ENCODE results near the gene ZC3H13. TPM values are rescaled to one million over a fixed set of nuclear protein-coding genes. Genes with fewer than 3 reads are reported as not detected.

Gene ZC3H13
- total RNA-seq, 6 experiments from 2014 or later, result 31.8 to 40.1 (median 35.6) TPM

DNA sequence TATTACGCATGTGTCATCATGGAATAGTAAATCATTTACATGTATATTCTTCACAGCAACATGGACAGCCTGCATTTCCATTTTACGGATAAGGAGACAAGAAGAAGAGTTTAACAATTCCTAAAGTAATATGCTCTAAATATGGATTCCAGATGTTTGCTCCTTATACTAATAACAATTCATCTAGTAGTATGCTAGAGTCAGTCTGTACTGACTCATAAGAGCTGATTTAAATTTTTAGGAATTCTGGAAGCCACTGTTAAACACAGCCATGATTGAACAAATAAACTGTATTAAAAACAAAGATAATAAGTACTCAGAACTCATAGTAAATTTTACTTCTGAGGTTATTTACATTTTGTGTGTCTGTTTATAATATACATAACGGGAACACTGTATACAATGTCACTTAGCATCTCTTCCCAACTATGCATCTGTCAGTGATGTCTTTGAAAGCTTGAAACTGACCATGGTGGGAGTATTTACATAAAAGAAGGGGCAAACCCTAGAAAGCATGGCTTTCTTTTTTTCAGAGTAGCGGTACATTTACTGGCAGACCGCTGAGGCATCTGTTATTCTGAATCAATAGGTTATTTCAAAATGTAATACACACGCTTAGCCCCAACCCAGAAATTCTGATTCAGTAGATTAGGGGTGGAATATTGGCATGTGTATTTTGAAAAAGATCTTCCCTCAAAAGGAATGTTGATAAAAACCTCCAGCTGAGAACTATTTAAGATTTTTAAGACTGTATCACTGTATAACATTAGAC lies 12.9 kb downstream of the ZC3H13 start:
- TF ChIP-seq, protein P1, sequence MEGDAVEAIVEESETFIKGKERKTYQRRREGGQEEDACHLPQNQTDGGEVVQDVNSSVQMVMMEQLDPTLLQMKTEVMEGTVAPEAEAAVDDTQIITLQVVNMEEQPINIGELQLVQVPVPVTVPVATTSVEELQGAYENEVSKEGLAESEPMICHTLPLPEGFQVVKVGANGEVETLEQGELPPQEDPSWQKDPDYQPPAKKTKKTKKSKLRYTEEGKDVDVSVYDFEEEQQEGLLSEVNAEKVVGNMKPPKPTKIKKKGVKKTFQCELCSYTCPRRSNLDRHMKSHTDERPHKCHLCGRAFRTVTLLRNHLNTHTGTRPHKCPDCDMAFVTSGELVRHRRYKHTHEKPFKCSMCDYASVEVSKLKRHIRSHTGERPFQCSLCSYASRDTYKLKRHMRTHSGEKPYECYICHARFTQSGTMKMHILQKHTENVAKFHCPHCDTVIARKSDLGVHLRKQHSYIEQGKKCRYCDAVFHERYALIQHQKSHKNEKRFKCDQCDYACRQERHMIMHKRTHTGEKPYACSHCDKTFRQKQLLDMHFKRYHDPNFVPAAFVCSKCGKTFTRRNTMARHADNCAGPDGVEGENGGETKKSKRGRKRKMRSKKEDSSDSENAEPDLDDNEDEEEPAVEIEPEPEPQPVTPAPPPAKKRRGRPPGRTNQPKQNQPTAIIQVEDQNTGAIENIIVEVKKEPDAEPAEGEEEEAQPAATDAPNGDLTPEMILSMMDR (IDR thresholded peaks at IDR 0.05), result no peak
- H3K27ac Mint-ChIP-seq, result no peak overlapping the region; the same call in 1 of the 2 replicates
- peaks cover 29% of the 10 kb centered on the region for H3K4me1 Mint-ChIP-seq (ENCODE audit: low read depth)
- H3K27me3 Mint-ChIP-seq (ENCODE audit: insufficient read depth), result no peaks in the 10 kb centered on the region
- no peak for DNase-seq
- no peaks in the 10 kb centered on the region for H3K9me3 Mint-ChIP-seq
- peaks cover 29% of the 10 kb centered on the region for H3K36me3 Mint-ChIP-seq (ENCODE audit: low read depth)
- H3K4me3 Mint-ChIP-seq, result no peak overlapping the region

DNA sequence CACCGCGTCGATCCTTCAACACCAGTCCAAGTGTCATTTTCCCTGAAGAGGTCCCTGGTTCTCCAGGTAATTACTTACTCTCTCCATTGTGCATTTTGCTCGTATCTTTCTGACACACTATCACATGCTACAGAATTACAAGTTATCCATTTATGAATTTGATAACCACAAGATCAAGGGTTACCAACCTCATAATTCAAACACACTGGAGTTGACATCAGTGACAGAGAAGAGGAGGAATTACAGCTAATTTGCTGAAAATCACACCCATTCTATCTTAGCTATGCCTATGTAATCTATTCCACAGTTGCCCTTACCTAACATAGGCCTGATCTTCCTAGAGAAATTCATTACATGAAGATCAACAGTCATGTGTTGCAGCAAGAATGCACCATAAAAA lies 14.2 kb downstream of the ZC3H13 start:
- Mint-ChIP-seq H3K27ac (no peak overlapping the region), H3K9me3 (no peaks in the 10 kb centered on the region), H3K27me3 (ENCODE audit: insufficient read depth) (no peaks in the 10 kb centered on the region), H3K36me3 (ENCODE audit: low read depth) (peaks cover 33% of the 10 kb centered on the region), H3K4me3 (no peak overlapping the region), H3K4me1 (ENCODE audit: low read depth) (peaks cover 29% of the 10 kb centered on the region)
- TF ChIP-seq, protein P1 (IDR thresholded peaks at IDR 0.05), result no peak
- no peak for DNase-seq

DNA sequence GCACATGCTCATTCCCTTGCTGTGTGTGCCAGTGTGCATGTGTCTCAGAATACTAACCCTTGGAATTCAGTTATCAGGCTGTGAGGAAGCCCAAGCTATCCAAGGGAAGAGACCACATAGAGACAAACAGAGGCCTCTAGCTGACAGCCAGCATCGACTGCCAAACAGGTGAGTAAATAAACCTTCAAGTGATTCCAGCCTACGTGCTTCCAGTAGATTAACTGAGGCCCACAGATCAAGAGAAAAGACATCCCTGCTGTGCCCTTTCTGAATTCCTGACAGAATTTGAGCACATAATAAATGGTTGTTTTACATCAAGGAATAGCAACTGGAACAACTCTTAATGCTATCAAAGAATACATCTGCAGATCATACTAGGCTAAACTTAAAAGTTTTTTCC lies 17.5 kb downstream of the ZC3H13 start:
- peaks cover 43% of the 10 kb centered on the region for H3K36me3 Mint-ChIP-seq (ENCODE audit: low read depth)
- TF ChIP-seq, protein P1 (IDR thresholded peaks at IDR 0.05), result no peak
- DNase-seq, result no peak
- H3K9me3 Mint-ChIP-seq, result peaks cover 13% of the 10 kb centered on the region
- peaks cover 11% of the 10 kb centered on the region for H3K4me1 Mint-ChIP-seq (ENCODE audit: low read depth)
- no peak overlapping the region for H3K4me3 Mint-ChIP-seq
- H3K27me3 Mint-ChIP-seq (ENCODE audit: insufficient read depth), result no peaks in the 10 kb centered on the region
- H3K27ac Mint-ChIP-seq, result no peak overlapping the region

DNA sequence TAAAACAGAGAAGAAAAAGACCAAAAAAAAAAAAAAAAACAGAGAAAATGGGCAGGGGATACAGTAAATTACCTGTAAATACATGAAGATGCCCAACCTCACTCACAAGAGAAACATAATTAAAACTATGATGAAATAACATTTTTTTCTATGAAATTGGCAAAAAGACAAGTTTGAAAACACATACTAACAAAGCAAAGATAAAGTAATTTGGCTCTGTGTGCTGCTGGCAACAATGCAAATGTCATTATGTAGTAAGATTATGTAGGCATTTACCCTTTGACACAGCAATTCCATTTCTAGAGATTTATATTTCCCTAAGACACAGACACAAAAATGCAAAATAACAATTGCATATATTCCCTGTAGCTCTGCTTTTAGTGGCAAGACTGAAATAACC lies 20.2 kb downstream of the ZC3H13 start:
- no peak overlapping the region for H3K27ac Mint-ChIP-seq
- no peaks in the 10 kb centered on the region for H3K4me1 Mint-ChIP-seq (ENCODE audit: low read depth)
- TF ChIP-seq, protein P1 (IDR thresholded peaks at IDR 0.05), result no peak
- H3K36me3 Mint-ChIP-seq (ENCODE audit: low read depth), result peaks cover 50% of the 10 kb centered on the region
- peaks cover 18% of the 10 kb centered on the region for H3K9me3 Mint-ChIP-seq
- no peak overlapping the region for H3K4me3 Mint-ChIP-seq
- no peak for DNase-seq
- no peaks in the 10 kb centered on the region for H3K27me3 Mint-ChIP-seq (ENCODE audit: insufficient read depth)

DNA sequence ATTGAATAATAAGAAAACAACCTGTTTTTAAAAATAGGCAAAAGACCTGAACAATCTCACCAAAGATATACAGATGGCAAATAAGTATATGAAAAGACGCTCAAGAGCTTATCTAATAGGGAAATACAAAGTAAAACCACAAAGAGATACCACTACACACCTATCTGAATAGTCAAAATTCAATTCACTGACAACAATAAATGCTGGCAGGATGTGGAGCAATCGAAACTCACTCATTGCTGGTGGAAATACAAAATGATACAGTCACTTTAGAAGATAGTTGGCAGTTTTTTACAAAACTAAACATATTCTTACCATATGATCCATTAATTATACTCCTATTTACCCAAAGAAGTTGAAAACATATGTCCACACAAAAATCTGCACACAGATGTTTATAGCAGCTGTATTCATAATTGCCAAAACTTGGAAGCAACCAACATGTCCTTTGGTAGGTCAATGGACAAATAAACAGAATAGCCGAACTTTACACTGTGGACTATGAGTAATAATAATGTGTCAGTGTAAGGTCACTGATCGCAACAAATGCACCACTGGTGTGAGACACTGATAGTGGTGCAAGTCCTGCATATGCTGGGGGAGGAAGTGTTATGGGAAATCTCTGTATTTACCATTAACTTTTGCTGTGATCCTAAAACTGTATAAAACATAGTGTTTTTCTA lies 20.8 kb downstream of the ZC3H13 start:
- DNase-seq, result no peak
- no peaks in the 10 kb centered on the region for H3K27me3 Mint-ChIP-seq (ENCODE audit: insufficient read depth)
- no peak overlapping the region for H3K27ac Mint-ChIP-seq
- TF ChIP-seq, protein P1 (IDR thresholded peaks at IDR 0.05), result no peak
- no peak overlapping the region for H3K4me3 Mint-ChIP-seq
- H3K36me3 Mint-ChIP-seq (ENCODE audit: low read depth), result peaks cover 50% of the 10 kb centered on the region
- peaks cover 18% of the 10 kb centered on the region for H3K9me3 Mint-ChIP-seq
- H3K4me1 Mint-ChIP-seq (ENCODE audit: low read depth), result no peaks in the 10 kb centered on the region

All from HFFc6 (cell line).